ENCODE results near the gene RAD18.

- TF ChIP-seq CTCF (IDR thresholded peaks at IDR 0.05) (peak; percentile 90 to 96 (median 95)), POLR2A (IDR thresholded peaks at IDR 0.05) (no peak)
Observed at GRCh38 chr3:8970971-8971589, 7.8 kb upstream of the RAD18 start.

Measured in ovary (tissue), 3 donors.